Amygdala (tissue), 56 donors: ENCODE results near the gene TTLL11.

ENCODE experiments used
- DNase-seq, 56 donors: peaks; one replicate each; lab custom pipeline; 2025; lab: John Stamatoyannopoulos, UW

The TTLL11 gene

GRCh38 chr9:122058051-122058450 lies 35.1 kb downstream of the TTLL11 start:
- peak in 9 of 56 donors; percentile 13 to 50 (median 25) for DNase-seq

GRCh38 chr9:122057211-122057610 lies 35.9 kb downstream of the TTLL11 start:
- no peak for DNase-seq

DNA sequence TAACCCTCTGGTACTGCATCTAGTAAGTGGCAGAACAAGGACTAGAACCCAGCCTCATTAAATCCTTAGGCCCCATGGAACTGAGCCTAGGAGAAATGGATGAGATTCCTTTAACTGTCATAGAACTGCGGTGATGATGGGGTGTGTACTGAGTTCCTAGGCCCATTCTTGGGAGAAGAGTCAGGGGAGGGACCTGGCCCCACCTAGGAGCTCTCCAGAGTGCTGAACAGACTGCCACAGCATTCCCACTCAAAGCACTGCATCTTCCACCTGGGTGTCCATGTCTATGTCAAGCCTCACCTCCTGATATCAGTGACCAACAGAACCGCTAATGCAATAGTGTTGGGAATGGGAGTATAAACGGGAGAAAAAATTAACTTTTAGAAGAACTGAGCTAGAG lies 36.6 kb downstream of the TTLL11 start:
- DNase-seq, result no peak

DNA sequence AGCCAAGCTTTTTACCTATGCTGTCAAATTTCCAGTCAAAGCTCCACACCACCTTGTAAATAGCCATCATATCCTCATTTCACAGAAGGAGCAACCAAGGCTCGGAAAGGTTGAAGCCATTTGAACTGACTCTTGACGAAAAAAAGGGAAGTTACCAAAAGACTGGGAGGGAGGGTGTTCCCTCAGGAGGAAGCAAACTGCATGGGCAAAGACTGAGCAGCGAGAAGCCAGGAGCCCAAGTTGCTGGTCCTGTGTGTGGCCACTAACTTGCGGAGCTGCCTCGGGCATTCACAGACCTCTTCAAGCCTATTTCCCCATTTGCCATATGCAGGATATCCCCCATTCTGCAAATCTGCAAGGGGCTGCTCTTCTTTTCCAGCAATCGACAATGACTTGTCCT lies 37.4 kb downstream of the TTLL11 start:
- DNase-seq, result no peak

- DNase-seq, result no peak
Measured at GRCh38 chr9:122053567-122054350, 39.3 kb downstream of the TTLL11 start.

- no peak for DNase-seq
Measured at GRCh38 chr9:122053064-122053463, 40.0 kb downstream of the TTLL11 start.

DNA sequence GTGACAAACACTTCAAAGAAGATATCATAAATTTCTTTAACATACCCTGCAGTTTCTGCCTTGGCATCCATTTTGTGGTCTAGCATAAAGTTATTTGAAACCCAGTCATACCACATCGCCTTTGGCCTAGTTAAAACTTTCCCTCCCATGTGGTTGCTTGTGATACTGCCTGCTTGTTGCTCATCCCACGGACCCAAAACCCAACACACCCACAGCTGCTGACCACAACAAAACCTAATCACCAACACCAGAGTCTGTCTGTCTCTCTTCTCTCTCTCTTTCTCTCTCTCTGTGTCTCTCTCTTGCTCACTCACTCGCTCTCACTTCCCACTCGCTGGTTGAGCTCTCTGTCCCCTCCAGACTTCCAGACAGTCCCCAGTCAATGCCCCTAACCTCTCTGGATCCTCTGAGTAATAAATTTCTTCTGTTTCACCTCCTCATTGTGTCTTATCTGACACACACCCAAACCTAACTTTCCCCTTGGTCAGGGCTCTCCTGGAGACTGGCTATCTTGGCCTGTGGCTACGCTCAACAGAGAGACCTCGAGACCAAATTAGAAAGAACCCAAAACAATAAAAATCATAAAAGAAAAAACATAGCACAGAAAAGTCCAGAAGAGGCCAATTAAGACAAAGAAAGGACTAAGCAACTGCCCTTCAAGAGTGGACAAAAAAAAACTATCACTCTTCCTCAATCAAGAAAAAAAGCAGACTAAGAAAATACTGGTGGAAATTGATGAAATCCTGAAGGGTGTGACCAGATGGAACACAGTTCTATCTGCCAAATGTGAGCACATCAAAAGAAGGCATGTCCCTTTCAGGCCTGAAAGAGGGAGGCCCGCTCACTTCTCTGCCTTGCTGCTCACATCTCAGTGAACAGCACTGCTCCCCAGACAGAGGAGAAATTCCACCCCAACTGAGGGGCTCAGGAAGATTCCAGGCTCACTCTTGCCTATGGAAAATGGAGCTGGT lies 41.5 kb downstream of the TTLL11 start:
- no peak for DNase-seq

- DNase-seq, result no peak
Measured at GRCh38 chr9:122050167-122050566, 42.9 kb downstream of the TTLL11 start.

DNA sequence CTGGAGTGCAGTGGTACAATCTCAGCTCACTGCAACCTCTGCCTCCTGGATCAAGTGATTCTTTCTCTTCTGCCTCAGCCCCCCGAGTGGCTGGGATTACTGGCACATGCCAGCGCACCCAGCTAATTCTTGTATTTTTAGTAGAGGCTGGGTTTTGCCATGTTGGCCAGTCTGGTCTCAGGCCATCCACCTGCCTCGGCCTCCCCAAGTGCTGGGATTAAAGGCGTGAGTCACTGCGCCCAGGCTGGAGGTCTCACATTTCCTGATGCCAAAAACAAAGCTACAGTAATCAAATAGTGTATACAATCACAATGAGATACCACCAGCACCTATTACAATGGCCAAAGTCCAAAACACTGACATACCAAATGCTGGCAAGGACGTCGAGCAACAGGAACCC lies 51.1 kb downstream of the TTLL11 start:
- no peak for DNase-seq

DNA sequence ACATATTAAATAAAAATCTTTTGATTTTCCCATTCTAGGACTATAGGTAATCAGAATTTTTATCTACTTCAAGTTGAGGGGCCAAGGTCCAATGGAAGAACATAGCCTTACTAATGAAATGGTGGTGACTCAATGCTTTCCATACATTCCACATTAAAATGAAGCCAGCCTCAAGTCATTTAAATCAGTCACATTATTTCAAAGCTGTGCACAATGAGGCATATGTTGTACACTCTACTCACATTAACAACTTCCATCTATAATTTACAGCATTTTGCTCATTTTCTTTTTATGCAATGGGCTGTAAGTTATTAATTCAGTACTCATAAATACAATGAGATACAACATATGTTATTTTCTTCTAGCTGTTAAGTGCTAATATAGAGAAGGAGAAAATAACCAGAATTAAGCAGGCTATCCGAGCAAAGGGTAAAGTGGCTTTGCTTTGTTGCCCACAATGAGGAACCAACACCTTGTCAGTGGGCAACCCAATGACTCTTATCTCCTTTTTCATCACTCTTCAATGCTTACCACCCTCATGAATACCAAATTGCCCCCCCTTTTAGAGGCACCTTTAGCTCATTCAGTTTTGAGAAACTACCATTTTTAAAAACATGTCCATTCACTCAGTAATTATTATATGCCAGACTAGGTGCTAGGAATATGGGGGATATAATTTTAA lies 52.4 kb downstream of the TTLL11 start:
- DNase-seq, result no peak

- peak in 2 of 56 donors; percentile 19 to 21 for DNase-seq
Measured at GRCh38 chr9:122039234-122039633, 53.9 kb downstream of the TTLL11 start.

DNA sequence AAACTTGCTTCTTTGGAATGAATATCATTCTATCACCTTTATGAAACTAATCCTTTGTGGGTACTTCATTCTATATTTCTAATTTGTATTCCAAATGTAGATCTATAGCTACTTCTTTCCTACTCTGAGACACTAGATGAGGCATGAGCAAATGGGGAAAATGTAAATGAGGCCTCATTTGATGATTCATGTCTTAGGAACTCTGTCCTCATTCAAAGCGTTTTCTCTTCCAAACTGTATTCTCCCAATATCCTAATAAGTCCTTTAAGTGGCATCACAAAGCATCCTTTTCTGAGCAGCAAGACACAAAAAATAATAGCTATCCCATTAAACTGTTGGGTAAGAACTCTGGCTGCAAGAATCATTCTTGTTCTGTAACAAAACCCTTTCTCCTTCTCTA lies 56.1 kb downstream of the TTLL11 start:
- no peak for DNase-seq

GRCh38 chr9:122036408-122036807 lies 56.7 kb downstream of the TTLL11 start:
- no peak for DNase-seq

DNA sequence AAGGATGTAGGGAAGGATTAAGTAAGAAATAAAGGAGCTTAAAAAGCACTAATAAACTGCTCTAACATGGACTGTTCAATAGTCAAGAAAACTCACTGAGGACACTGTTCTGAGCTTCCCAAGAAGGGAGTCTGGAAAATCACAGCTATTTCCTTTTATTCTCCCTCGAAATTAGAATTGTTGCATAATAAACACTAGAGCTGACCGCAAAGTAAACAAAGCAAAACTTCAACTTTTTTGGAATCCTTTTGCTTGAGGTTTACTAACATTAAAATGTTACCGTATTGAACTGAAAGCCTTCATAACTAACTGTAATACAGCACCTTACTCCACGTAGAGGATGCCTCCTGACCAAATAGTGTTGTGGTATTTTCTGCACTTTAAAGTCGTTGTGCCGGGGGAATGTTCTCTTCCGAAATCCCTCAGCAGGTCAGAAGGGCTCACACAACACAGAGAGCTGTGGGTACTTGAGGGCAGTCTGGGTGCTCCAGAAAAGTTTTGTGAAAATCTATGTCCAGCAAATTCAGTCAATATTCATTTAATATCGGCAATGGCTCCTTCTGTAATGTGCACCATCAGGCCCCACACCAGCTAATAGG lies 59.2 kb downstream of the TTLL11 start:
- DNase-seq, result no peak

DNA sequence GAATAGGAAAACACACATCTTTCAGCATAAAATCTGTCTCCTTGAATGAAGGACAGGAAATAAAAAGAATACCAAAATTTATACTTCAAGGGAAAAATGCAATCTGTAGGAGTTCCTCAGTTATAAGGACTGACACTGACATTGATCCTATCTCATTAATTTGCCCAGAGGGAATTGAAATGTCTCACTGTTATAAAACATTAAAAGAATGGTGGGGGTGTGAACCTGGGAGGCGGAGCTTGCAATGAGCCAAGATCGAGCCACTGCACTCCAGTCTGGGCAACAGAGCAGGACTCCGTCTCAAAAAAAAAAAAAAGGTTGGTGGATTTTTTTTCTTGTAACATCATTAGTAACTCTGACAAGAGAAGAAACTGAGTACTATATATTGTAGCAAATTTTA lies 60.8 kb downstream of the TTLL11 start:
- no peak for DNase-seq

DNA sequence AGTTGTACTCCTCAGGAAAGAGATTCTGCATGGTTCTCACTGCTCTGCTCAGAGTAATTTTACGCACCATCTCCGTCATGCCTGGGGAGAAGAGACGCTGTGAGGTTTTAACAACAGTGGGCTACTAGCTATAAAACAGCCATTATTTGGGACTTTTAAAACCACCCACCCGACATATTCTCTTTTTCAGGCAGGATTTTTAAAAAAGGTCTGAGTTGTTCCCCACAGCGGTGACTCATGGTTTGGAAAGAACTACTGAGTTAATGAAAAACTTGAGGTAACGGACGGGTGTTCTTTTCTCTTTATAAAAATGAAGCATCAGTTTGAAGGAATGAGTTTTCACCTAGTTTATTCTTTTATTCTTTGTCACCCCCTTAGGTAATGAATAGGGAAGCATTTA lies 61.3 kb downstream of the TTLL11 start:
- no peak for DNase-seq

DNA sequence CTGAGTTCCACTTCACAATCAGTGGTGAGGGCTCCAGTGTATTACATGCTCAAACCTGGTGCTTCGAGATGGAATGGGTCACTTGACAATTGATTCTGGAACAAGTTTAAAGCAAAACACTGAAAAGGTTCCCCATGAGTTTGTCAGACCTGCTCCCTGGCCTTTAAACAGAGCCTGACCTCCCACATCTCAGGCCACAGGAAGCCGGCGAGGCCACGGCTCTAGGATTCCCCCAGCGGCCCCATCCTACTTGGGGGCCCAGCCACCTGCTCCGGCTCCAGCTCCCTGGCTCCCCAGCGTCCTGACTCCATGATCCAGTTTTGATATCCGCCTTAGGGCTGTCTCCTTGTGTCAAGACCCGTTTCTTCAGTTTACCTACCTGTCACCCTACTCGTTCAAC lies 62.0 kb downstream of the TTLL11 start:
- no peak for DNase-seq

- DNase-seq, result no peak
Measured at GRCh38 chr9:122030357-122030756, 62.8 kb downstream of the TTLL11 start.

GRCh38 chr9:122029898-122030297 lies 63.2 kb downstream of the TTLL11 start:
- no peak for DNase-seq

GRCh38 chr9:122028089-122028488 lies 65.0 kb downstream of the TTLL11 start:
- no peak for DNase-seq

DNA sequence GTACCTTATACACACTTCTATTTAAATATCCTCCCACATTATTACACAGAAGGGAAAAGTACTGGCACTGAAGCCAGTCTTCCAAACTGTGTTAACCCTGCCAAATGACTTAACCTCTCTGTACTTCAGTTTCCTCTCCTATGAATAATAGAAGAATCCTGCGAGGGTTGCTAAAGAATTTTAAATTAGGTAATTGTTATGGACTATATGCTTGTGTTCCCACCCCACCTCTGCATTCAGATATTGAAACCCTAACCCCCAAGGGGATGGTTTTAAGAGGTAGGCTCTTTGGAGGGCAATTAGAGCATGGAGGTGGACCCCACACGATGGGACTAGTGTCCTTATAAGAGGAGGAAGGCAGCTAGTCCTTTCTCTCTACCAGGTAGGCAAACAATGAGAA lies 72.7 kb downstream of the TTLL11 start:
- DNase-seq, result no peak
